ENCODE results near the gene TLE5. TPM values are rescaled to one million over a fixed set of nuclear protein-coding genes. Genes with fewer than 3 reads are reported as not detected.
"Not testable (repeated sequence)": the region's sequence is repeated elsewhere in the genome, so short reads cannot be mapped to it uniquely, and the experiment has no call there.

The TLE5 gene
- total RNA-seq, 1 experiment from 2014 or later, result 694 TPM

DNA sequence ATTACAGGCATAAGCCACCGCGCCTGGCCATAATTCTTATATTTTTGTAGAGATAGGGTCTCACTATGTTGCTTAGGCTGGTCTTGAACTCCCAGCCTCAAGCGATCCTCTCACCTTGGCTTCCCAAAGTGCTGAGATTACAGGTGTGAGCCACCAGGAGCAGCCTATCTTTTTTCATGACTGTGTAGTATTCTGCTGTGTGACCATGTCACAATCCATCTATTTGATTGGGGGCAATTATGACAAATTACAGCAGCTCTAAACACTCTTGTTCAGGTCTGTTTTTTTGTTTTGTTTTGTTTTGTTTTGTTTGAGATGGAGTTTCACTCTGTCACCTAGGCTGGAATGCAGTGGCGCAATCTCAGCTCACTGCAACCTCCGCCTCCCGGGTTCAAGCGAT, 12.3 kb downstream of the TLE5 start:
- H3K27ac ChIP-seq; H3K4me3 ChIP-seq; H3K27me3 ChIP-seq (replicated peaks); H3K9me3 ChIP-seq (replicated peaks); DNase-seq (ENCODE audit: low read depth in 1 of 2, low spot score in 2 of 2): not testable (repeated sequence)
- H3K36me3 ChIP-seq, result peaks cover 26% of the 10 kb centered on the region
- peaks cover 14% of the 10 kb centered on the region for H3K4me1 ChIP-seq (replicated peaks)

DNA sequence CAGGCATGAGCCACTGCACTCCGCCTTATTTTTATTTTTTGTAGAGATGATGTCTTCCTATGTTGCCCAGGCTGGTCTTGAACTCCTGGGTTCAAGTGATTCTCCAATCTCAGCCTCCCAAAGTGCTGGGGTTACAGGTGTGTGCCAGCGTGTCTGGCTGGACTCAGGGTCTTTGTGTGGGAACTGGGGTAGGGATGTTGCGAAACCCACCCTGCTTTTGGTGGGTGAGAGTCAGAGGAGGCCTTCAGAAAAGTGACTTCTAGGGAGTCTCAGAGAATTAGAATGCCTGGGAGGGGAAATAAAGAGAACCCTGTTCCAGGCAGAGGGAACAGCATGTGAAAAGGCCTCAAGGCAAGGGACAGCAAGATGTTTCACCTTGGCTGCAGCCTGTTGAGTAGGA, 13.2 kb downstream of the TLE5 start:
- Histone ChIP-seq H3K4me3 (no peak overlapping the region), H3K27me3 (replicated peaks) (no peaks in the 10 kb centered on the region), H3K27ac (no peak overlapping the region), H3K36me3 (peaks cover 17% of the 10 kb centered on the region), H3K9me3 (replicated peaks) (no peaks in the 10 kb centered on the region), H3K4me1 (replicated peaks) (peaks cover 5% of the 10 kb centered on the region)
- DNase-seq (ENCODE audit: low read depth in 1 of 2, low spot score in 2 of 2), result no peak

DNA sequence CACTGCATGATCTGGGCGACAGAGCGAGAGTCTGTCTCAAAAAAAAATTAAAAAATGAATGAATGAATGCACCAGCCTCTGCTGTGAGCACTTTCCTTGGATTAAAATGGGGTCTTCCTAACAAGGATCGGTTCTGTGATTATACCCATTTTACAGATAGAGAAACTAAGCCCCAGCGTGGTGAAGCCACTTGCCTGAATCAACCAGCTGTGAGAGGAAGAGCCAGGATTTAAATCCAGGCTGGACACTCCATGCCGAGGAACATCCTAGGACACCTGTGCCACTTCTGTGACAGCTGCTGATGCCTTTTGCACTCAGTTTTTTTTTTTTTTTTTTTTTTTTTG, 14.1 kb downstream of the TLE5 start:
- no peak for DNase-seq (ENCODE audit: low read depth in 1 of 2, low spot score in 2 of 2)
- Histone ChIP-seq H3K4me3 (peak overlapping the region; percentile 0; the same call in 1 of the 2 replicates), H3K36me3 (peaks cover 10% of the 10 kb centered on the region), H3K27me3 (replicated peaks) (no peaks in the 10 kb centered on the region), H3K9me3 (replicated peaks) (no peaks in the 10 kb centered on the region), H3K27ac (no peak overlapping the region), H3K4me1 (replicated peaks) (peaks cover 5% of the 10 kb centered on the region)

DNA sequence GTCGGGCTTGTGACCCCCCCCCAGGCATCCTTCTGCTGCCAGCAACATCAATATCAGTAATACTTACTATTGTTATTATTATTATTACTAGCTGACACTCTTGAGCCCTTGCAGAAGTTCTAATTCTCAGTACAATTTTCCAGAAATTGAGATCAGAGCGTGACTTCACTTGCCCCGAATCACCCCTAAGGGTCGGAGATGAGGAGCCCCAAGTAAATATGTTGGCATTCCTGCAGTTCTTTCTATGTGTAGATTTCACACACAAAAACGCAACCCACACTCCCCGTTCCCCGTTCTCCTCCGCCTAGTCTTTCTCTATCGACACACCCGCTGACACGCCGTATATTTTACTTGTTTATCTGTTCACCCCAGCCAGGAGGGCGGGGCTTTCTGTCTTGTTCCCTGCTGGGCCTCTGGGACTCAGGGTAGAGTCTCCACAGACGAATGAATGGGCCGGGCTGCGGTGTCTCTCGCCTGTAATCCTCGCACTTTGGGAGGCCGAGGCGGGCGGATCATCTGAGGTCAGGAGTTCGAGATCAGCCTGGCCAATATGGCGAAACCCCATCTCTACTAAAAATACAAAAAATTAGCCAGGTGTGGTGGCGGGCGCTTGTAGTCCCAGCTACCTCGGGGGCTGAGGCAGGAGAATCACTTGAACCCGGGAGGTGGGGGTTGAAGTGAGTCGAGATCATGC, 14.7 kb downstream of the TLE5 start:
- peak overlapping the region; percentile 0; the same call in 1 of the 2 replicates for H3K4me3 ChIP-seq
- no peak overlapping the region for H3K27ac ChIP-seq
- no peaks in the 10 kb centered on the region for H3K9me3 ChIP-seq (replicated peaks)
- no peaks in the 10 kb centered on the region for H3K27me3 ChIP-seq (replicated peaks)
- peaks cover 6% of the 10 kb centered on the region for H3K36me3 ChIP-seq
- peaks cover 5% of the 10 kb centered on the region for H3K4me1 ChIP-seq (replicated peaks)
- peak; percentile 70 to 92 for DNase-seq (ENCODE audit: low read depth in 1 of 2, low spot score in 2 of 2)

DNA sequence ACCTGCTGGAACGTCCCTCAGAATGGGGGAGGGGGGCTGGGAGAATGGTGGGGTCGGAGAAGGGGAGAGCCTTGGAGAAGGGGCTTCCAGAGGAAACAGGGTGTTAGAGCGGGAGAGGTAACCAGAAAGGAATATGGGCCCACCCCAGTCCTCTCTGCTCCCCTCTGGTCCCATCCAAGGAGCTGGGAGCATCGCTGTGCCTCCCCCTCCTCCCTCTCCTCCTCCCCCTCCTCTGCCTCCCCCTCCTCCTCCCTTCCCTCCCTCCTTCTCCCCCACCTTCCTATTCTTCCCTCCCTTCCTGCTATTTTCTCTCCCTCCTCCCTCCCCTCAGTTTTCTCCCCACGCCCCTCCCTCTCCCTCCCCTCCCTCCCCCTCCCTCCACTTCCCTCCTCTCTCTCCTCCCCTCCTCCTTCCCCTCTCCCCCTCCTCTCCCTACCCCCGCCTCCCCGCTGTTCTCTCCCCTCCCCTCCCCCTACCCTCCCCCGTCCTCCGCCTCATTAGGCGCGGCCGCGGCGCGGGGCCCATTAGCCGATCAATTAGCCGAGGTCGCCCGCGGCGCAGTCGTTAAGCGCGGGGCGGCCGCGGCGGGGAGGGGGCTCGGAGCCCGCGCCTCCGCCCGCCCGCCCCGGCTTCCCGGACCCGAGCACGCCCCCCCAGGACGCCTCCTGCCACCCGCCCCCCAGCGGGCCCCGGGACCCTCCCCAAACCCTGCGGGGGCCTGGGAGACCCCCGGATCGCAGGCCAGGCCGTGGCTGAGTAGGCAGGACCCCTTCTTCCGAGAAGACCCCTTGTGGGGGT, 15.4 kb downstream of the TLE5 start:
- Histone ChIP-seq H3K27ac (no peak overlapping the region), H3K4me1 (replicated peaks) (peaks cover 5% of the 10 kb centered on the region), H3K9me3 (replicated peaks) (no peaks in the 10 kb centered on the region), H3K27me3 (replicated peaks) (no peaks in the 10 kb centered on the region), H3K36me3 (no peaks in the 10 kb centered on the region; the same call in 1 of the 2 replicates), H3K4me3 (peak overlapping the region; percentile 0; the same call in 1 of the 2 replicates)
- DNase-seq (ENCODE audit: low read depth in 1 of 2, low spot score in 2 of 2), result no peak

DNA sequence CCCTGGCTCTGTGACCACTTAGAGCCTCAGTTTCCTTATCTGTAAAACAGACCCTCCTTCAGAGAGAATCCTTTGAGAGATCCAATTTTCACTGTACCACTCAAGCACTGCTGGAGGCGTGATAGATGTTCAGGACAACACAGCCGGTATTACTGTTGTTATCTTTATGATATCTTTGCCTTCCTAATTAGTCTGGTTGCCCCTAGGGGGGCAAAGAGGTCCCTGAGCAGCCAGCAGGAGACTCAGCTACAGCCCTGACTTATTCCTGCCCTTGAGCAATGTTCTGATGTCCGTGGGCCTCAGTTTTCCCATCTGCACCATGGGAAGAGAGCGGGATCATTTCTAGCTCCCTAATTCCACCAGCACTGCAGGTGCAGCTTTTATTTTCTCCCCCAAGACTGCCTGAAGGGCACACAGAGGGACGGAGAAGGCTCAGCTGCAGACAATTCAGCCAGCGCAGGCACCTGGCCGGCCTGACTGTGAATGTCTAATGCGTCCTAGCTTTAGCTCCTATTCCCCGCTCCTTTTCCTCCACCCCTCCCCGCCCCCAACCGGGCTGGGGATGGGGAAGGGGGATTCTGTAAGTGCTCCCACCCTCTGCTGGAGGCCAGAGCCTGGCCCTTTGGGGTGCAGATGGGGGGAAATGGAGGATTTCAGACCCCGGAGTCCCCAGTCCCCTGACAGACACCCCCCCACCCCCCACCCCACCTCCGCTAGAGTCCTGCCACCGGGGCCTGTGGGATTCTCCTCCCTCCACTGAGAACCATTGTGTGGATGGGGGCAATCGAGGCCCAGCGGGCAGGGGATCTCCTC, 16.2 kb downstream of the TLE5 start:
- Histone ChIP-seq H3K9me3 (replicated peaks) (no peaks in the 10 kb centered on the region), H3K4me3 (no peak overlapping the region), H3K27ac (no peak overlapping the region), H3K36me3 (no peaks in the 10 kb centered on the region; the same call in 1 of the 2 replicates), H3K4me1 (replicated peaks) (peaks cover 5% of the 10 kb centered on the region), H3K27me3 (replicated peaks) (no peaks in the 10 kb centered on the region)
- no peak for DNase-seq (ENCODE audit: low read depth in 1 of 2, low spot score in 2 of 2)

DNA sequence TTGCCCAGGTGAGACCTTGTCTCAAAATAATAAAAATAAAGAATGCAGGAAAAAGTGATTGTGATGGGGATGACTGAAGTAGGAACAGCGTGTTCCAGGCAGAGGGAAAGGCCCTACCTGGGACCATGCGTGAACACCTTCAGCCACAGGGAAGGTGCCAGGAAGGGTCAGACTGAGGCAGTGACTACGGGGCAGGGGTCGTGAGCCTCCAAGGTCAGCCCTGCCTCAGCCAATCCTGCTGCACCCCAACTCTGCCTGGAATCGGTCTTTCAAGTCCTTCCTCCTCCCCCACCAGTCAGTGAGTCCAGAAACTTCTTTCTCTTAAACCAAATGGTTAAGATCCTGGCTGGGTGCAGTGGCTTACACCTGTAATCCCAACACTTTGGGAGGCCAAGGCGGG, 17.1 kb downstream of the TLE5 start:
- H3K27me3 ChIP-seq (replicated peaks), result no peaks in the 10 kb centered on the region
- no peak overlapping the region for H3K27ac ChIP-seq
- H3K4me1 ChIP-seq (replicated peaks), result peaks cover 10% of the 10 kb centered on the region
- H3K4me3 ChIP-seq, result no peak overlapping the region
- no peak for DNase-seq (ENCODE audit: low read depth in 1 of 2, low spot score in 2 of 2)
- no peaks in the 10 kb centered on the region for H3K36me3 ChIP-seq
- no peaks in the 10 kb centered on the region for H3K9me3 ChIP-seq (replicated peaks)

DNA sequence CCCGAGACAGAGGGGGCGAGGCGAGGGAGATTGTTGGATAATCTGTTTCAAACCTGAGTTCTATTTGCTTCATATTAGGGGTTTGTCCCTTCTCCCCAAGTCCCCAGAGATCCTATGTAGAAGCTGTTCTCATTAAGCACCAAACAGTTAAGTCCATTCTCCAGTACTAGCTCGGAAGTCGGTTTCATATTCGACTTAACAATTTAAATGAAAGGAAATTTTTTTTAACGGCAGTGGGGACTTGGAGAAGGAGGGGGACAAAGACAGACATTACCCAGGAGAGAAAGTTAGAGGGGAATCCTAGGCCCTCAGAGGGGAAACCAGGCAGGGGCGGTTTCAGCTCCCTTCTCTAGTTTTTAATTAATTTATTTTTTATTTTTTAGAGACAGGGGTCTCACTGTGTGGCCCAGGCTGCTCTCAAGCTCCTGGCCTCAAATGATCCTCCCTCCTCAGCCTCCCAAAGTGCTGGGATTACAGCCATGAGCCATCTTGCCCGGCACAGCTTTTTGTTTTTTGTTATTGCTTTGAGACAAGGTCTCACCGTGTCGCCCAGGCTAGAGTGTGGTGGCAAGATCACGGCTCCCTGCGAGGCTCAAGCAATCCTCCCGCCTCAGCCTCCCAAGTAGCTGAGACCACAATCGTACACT, 19.6 kb downstream of the TLE5 start:
- no peak overlapping the region for H3K4me3 ChIP-seq

DNA sequence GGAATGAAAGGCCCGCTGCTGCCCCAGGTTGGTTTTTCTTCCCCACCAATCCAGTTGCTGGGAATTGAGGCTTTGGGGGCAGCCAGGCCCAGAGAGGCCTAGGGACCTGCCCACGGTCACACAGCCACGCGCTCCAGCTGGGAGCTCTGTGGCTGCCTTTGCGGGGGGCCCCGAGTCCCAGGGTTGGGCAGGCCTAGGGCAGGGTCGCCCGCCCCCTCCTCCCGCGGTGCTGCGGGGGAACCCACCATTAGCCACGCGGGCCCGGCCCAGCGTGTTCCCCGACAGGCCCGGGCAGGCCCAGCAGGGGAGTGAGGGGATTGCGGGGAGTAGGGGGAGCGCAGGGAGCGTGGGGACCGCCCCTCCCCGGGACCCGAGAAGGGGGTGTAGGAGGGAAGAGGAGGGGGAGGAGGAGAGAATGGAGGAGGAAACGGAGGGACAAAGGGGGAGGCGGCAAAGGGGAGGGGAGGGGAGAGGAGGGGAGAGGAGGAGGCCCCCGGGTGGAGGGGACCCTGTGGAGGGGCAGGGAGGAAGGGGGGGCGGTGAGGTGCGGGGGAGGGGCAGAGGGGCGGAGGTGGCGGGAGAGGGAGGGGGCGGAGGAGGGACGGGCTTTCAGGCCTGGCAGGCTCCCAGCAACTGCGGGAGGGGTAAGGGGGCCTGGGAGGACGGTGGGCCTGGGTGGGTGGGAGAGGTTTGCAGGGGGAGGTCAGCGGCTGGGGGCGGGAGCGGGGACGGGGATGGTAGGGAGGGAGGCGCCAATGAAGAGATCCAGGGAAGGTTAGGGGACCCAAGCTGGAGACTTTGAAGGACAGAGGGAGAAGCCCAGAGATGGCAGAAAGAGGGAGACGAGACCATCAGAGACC, 20.3 kb downstream of the TLE5 start:
- no peak overlapping the region for H3K4me3 ChIP-seq
- no peak for DNase-seq (ENCODE audit: low read depth in 1 of 2, low spot score in 2 of 2)
- no peaks in the 10 kb centered on the region for H3K27me3 ChIP-seq (replicated peaks)
- no peaks in the 10 kb centered on the region for H3K9me3 ChIP-seq (replicated peaks)
- H3K36me3 ChIP-seq, result no peaks in the 10 kb centered on the region
- peaks cover 9% of the 10 kb centered on the region for H3K4me1 ChIP-seq (replicated peaks)
- H3K27ac ChIP-seq, result no peak overlapping the region

More for the DNA sequence above, 19.6 kb downstream of the TLE5 start:
- no peak for DNase-seq (ENCODE audit: low read depth in 1 of 2, low spot score in 2 of 2)
- H3K27me3 ChIP-seq (replicated peaks), result no peaks in the 10 kb centered on the region
- no peak overlapping the region for H3K27ac ChIP-seq
- H3K9me3 ChIP-seq (replicated peaks), result no peaks in the 10 kb centered on the region
- peaks cover 4% of the 10 kb centered on the region for H3K4me1 ChIP-seq (replicated peaks)
- no peaks in the 10 kb centered on the region for H3K36me3 ChIP-seq

DNA sequence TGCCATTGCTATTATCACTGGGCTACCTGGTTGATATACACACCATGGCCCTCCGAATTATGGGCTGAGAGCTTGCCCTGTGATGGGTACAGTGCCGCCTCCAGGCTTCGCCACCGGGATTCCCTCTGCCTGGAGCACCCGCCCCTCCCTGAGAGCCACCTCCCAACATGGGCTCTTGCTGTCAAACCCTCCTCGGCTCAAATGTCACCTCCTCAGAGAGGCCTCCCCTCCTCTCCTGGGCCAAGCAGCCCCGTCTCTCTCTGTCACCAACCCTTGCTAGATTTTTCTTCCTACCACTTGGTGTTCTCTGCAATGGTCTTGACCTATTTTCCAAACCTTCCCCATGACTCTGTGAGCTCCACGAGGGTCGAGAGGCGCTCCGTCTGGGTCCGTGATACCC, 21.0 kb downstream of the TLE5 start:
- Histone ChIP-seq H3K36me3 (no peaks in the 10 kb centered on the region), H3K4me1 (replicated peaks) (peaks cover 15% of the 10 kb centered on the region), H3K9me3 (replicated peaks) (no peaks in the 10 kb centered on the region), H3K27me3 (replicated peaks) (no peaks in the 10 kb centered on the region), H3K27ac (no peak overlapping the region), H3K4me3 (no peak overlapping the region)
- no peak for DNase-seq (ENCODE audit: low read depth in 1 of 2, low spot score in 2 of 2)

DNA sequence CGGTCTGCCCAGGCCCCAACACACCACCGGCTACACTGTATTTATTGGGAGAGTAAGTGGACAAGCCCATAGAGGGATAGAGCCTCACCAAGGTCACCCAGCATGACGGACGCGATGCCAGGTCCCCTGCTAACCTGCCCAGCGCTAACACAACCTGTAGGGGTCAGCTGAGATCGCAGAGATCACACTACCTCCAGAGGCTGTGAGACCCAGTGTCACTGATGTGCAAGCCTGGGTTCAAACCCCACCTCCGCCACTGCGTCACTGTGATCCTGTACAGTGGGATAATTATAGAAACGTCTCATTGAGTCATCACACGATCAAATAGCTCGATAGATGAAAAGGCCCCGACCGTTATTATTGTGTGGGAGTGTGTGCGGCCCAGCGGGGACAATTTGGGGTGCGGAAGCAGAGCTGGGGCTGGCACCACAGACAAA, 22.6 kb downstream of the TLE5 start:
- Histone ChIP-seq H3K27ac (no peak overlapping the region), H3K4me1 (replicated peaks) (peaks cover 29% of the 10 kb centered on the region), H3K9me3 (replicated peaks) (no peaks in the 10 kb centered on the region), H3K4me3 (no peak overlapping the region), H3K36me3 (no peaks in the 10 kb centered on the region), H3K27me3 (replicated peaks) (no peaks in the 10 kb centered on the region)
- no peak for DNase-seq (ENCODE audit: low read depth in 1 of 2, low spot score in 2 of 2)

DNA sequence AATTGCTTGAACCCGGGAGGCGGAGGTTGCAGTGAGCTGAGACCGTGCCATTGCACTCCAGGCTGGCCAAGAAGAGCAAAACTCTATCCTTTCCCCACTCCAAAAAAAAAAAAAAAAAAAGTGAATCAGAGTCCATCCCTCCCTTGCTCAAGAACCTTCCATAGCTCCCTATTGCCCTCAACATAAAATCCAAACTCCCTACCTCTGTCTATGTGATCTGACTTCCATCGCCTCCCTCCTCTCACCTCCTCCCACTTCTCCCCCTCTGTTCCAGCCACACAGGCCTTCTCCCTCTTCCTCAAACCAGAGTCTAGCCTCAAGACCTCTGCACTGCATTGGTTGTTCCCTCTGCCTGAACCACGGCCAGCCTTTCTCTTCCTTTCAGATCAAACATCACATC, 23.2 kb downstream of the TLE5 start:
- Histone ChIP-seq H3K27ac (no peak overlapping the region), H3K36me3 (no peaks in the 10 kb centered on the region), H3K27me3 (replicated peaks) (no peaks in the 10 kb centered on the region), H3K9me3 (replicated peaks) (no peaks in the 10 kb centered on the region), H3K4me3 (no peak overlapping the region), H3K4me1 (replicated peaks) (peaks cover 35% of the 10 kb centered on the region)
- DNase-seq (ENCODE audit: low read depth in 1 of 2, low spot score in 2 of 2), result no peak

DNA sequence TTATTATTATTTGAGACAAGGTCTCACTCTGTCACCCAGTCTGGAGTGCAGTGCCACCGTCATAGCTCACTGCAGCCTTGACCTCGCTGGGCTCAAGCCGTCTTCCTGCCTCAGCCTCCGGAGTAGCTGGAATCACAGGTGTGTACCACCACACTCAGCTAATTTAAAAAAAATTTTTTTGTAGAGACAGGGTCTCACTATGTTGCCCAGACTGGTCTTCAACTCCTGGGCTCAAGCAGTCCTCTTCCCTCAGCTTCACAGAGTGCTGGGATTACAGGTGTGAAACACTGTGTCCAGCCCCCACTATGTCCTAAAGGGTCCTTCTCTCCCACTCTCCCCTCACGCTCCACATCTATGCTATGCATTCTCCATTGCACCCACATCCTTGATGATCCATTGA, 24.1 kb downstream of the TLE5 start:
- Histone ChIP-seq H3K4me3 (no peak overlapping the region), H3K27ac (no peak overlapping the region), H3K9me3 (replicated peaks) (no peaks in the 10 kb centered on the region), H3K27me3 (replicated peaks) (no peaks in the 10 kb centered on the region), H3K4me1 (replicated peaks) (peaks cover 44% of the 10 kb centered on the region), H3K36me3 (no peaks in the 10 kb centered on the region)
- DNase-seq (ENCODE audit: low read depth in 1 of 2, low spot score in 2 of 2), result no peak
